HG02588 (cell line): Measurements from ENCODE around the gene SPAG9.
"Not testable (repeated sequence)": the region's sequence is repeated elsewhere in the genome, so short reads cannot be mapped to it uniquely, and the experiment has no call there.

Source experiments
- ATAC-seq: cut with Tn5 transposase; IDR thresholded peaks from one replicate; pipeline ENCODE4 v1.9.1; 2021; ENCODE audit warnings: mild to moderate bottlenecking, moderate library complexity; ENCODE audit not compliant: unreplicated experiment

The SPAG9 gene

DNA sequence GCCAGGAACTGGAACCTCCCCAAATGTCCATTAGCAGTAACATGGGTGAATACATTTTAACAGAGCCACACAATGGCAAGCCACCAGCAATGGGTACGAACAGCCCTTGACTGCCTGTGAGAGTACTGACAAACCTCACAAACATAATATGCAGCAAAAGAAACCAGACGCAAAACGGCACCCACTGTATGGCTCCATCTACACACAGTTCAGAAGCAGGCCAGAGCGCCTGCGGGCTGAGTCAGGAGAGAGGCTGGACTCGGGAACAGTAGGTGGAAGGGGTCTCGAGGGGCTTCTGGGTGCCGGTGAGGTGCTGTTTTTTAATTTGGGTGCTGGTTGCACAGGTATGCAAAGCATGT, 177.1 kb downstream of the SPAG9 start:
- no peak for ATAC-seq

DNA sequence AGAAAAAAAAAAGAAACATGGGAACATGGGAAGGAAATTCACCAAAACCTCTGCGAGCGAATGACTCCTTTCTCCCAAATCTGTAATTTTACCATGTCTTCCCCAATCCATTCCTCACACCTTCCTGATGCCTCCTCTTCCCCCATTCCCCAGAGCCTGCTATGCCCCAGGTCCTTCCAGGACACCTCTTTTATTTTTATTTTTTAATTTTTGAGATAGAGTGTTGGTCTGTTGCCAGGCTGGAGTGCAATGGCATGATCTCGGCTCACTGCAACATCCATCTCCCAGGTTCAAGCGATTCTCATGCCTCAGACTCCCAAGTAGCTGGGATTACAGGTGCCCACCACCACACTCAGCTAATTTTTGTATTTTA, 179.0 kb downstream of the SPAG9 start:
- not testable (repeated sequence) for ATAC-seq

DNA sequence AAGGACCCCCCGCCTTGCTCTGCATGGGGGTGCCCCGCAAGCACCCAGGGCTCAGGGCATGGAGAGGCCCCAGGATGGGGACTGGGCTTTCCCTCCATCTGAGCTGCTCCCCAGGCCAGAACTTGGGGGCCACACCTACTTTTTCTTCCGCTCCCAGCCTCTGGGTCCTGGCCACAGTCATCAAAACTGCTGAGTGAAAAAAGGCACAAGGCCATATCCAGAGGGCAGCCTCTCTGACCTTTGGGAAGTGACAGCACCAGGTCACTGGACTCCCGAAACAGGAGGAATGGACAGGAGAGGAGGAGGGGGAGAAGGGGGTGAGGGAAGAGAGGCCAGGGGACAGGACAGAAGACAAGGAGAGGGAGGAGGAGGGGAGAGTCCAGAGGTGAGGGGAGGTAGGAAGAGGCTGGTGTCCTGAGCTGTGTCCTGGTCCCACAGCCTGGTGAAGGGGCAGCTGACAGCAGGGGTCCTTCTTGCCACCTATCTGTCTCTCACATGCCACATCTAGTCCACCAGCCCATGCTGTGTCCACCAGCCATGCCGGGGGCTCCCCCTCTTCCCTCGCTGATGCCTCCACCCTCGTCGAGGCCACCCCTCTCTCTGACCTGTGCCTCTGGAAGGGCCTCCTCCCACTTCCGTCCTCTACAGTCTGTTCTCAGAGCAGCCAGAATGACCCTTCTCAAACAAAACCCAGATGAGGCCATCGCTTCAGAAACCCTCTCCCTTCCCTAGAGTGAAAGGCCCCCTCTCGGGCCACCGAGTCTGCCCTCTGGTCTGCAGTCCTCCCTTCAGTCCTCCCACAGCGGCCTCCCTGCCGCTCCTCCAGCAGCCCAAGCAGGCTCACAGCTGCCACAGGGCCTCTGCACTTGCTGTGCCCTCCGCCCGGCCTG, 180.6 kb downstream of the SPAG9 start:
- no peak for ATAC-seq

DNA sequence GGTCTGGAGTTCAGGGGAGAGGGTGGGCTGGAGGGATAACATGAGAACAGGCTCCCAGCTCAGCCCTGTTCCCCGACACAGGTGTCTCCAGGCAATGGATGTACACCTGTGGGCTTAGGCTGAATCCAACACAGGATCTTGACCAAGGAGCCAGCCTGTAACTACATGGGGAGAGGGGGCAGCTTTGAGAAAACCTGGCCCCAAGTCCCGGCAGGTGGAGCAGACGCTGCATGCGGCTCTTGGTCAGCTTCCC, 181.2 kb downstream of the SPAG9 start:
- no peak for ATAC-seq

DNA sequence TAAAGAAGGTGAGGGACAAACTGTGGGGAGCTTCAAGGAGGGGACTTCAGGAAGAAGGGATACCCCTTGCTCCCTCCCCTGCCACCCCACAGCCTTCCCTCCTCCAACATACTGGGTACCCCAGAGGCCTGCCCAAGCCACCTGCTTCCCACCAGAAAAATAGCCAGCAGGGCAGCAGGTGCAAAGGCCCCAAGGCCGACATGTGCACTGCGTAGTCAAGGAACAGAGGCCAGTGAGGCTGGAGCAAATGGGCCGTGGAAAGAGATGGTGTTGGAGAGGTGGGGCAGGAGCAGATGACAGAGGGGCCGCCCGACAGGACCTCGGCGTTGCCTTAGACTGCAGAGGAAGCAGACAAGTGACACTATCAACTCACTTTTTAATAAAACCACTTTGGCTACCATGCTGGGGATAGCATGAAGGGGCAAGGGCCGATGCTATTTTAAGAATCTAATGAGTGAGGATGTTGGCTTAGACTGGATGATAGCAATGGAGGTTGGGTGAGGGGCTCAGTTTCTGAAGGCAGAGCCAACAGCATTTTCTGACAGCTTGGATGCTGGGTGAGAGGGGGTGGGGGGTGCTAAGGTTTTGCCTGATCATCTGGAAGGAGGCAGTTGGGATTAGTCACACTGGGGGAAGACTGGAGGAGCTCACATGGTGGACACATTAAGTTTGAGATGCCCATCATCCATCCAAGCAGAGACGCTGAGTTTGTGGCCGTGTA, 181.7 kb downstream of the SPAG9 start:
- ATAC-seq, result no peak

DNA sequence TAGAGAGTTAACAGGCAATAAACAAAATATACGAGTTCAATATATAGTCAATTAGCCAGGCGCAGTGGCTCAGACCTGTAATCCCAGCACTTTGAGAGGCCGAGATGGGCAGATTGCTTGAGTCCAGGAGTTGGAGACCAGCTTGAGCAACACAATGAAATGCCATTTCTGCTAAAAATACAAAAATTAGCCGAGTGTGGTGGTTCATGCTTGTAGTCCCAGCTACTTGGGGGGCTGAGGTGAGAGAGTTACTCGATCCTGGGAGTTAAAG, 184.7 kb downstream of the SPAG9 start:
- ATAC-seq, result no peak

DNA sequence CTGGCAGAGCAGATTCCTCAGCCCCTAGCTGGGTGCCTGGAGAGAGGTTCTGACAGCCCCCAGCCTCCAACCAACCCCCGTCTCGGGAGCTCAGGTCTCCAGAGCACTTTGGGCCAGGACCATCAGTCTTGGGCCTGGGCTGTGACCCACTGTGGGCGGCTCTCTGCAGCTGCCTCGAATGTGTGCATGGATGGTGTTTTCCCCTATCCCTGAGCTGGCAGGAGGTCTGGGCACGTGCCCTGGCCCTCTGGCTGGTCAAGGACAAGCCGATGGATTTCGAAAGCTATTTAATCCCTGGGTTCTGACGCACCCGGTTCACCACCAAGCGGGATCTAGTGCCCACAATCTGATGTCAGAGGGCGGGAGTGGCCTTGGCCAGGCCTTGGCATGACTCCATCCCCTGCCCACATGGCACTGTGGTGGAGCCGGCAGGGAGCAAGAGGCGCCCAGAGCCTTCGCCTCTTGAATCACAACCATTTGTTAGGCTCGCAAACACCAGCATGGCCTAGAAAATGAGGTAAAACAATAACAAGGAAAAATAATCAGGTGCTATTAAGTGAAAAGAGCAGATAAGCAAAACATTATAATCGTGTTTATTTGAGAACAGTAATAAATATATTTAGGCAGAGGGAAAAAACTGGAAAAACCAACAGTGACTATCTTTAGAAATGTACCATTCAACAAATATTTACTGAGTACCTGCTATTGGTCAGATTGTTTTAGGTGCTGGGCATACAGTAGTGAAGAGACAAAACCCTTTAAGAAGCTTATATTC, 185.3 kb downstream of the SPAG9 start:
- ATAC-seq, result no peak

DNA sequence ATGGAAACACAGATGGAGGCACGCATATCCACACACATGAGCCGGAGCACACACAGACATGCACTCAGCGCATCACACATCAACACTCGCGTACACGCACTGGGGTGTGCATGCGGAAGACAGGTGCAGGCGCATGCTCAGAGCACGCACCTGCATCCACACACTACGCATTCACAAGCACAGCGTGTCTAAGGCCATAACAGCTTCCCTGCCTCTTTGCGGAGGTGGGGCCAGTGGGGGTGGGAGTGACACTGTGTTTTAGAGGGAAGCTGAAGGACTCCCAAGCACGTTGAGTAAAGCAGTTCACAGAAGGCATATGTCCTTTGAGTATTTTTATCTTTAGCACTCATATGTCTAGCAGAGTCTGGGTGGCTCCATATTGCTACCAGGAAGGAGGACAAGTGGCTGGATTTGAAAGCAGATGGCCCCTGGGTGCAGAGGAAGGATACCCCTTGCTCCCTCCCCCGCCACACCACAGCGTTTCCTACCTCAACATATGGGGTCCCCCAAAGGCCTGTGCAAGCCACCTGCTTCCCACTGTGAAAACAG, 185.9 kb downstream of the SPAG9 start:
- no peak for ATAC-seq

DNA sequence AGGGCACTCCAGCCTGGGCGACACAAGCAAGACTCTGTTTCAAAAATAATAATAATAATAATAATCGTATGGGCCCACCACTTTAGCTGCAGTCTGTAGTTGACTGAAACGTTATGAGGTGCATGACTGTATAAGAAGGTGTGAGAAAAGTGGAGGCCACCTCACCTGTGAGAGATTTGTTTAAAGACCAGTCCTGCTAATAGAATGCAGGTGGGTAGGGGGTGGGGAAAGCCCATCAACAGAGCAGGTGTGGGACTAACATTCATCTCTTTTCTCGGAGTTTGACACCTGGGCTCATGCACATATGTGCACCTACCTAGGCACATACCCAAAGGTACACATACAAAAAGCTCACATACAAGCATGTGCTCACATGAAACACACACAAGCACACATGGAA, 186.5 kb downstream of the SPAG9 start:
- no peak for ATAC-seq

DNA sequence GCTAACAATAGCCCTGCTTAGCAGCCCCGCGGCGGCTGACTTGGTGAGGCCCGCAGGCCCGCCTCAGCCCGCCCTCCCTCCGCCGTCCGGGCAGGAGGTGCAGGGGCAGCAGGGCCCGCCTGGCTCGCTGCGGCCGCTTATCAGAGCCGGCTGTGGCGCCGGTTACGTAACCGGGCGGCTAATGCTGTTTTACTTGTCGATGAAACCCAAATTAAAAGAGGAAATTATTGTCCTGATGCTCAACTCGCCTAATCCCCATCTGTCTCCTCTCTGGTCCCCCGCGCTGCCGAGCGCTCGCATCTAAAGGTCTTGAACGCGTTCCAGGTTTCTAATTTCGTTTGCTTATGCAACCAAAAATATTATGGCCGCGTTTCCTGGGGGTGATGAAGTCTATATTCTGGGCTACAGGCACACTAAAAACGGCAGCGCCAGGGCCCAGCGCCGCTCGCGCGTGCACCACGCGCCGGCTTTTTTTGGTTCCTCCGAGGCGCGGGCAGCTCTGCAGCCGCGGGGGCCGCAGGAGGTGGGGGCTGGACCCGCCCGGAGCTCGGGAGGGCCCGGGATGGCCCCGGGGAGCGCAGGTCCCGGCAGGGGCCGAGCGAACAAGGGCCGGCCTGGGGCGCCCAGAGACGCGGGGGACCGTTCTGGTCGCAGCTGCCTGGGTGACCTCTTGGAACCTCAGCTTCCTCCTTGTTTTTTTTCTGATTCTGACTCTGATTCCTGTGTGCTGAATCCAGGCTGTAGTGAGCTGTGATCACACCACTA, 189.3 kb downstream of the SPAG9 start:
- no peak for ATAC-seq

DNA sequence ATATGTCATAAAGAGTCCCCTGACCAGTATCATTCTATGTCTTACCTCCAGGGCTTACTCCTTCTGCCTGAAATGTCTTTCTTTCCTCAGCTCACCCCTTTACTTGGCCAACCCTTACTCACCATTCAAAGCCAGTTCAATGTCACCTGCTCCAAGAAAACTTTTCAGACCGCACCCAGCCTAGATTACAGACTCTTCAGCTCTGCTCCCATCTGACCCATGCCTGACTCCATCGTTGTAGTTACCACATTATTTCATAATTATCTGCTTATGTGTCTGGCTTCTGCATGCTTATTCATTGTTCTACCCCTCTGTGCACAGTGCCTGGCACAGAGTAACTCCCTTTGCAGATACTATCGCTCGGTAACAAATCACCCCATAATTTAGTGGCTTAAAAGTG, 192.0 kb downstream of the SPAG9 start:
- no peak for ATAC-seq

DNA sequence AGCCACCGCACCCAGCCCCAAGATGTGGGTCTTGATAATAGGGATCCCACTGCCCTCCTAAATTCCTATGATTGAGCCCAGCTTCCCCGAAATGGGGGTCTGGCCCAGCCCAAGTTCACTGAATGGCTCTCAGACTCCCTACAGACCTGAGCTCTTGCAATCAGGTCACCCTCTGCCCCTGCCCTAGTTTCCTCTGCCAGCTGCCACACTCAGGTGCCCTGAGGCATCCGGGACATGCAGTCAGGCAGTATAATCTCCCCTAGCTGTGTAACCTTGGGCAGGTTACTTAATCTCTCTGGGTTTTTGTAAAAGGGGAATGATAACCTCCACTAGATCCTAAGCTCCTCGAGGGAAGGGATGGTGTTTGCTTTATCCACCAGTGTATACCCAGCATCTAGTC, 193.4 kb downstream of the SPAG9 start:
- ATAC-seq, result no peak

DNA sequence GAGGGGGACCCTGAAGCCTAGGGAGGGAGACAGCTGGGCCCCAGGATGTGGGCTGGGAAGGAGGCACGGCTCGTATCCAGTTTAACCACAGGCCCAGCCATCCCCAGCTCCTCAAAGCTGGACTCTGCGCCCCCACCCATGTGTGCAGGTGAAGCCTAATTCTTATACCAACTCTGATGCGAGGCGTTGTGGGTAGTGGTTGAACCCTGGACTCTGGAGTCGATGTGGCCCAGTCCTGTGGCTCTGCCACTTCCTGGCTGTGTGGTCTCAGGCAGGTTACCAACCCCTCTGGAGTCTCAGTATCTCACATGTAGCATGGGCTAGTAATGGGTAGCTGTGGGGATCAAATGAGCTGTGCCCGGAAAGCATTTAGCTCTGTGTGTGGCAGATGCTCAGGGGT, 194.1 kb downstream of the SPAG9 start:
- ATAC-seq, result no peak

DNA sequence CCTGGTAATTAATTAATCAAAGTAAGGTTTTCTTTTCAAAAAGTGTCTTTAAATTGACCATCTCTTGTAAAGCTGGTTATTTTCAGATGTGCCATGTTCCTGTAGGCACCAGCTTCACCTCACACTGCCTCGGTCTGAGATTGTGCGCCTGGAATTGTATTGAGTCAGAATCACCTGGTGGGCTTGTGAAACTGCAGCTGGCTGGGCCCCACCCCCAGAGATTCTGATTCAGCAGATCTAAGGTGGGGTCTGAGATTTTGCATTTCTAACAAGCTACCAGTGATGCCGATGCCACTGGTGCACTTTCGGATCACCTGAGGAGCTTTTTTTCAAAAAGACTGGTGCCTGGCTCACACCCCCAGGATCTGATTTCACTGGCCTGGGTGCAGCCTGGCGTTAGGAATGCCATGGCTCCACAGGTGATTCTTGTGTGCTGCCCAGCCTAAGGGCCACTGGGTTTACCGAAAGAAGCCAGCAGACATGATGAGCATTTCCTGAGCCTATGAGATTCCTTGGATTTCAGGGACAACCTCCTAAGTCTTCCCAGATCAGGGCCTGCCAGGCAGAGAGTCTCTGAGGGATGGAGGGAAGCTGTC, 195.3 kb downstream of the SPAG9 start:
- no peak for ATAC-seq

DNA sequence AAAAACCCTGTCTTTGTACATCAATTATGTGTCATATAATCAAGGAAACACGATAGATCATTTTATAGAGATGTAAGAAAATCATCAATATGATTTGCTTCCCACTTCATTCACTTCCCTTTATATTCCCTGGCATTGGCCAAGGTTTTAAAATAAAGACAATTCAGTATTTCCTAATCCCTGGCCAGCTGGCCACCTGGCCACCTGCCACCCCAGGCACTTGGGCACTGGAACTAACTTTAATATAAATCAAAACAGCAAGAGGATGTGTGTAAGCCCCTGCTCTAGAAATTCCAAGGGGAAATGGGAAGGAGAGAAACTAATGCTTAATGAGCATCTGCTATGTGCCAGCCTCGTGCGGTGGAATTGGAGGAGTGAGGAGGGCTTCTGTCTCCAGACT, 195.9 kb downstream of the SPAG9 start:
- no peak for ATAC-seq

DNA sequence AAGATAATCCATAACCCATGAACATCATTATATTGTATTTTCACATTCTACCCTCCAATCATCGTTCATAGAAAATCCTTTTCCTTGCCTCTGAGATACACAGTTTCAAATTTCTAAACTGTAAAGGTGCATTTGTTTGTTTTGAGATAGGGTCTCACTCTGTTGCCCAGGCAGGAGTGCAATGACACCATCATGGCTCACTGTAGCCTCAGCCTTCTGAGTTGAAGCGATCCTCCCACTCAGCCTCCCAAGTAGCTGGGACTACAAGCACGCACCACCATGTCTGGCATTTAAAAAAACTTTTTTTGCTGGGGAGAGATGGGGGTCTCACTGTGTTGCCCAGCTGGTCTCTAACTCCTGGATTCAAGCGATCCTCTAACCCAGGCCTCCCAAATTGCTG, 196.4 kb downstream of the SPAG9 start:
- no peak for ATAC-seq

DNA sequence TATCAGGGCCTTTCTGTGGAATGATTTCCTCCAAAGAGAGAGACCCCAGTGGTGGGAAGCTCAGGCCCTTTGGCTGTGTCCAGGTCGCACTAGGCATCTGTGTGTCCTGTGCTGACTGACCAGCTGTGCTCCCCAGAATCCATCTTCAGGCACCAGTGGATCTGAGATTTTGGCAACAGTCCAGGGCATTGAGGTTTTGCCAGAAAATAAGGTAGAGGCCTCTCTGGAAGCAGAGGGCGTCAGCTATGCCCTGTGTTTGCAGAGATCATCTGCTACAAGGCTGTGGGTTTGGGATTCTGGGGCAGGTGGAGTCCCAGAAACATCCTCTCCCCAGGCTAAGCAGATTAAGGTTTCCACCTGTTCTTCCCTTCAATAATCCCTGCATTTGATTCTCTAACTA, 197.1 kb downstream of the SPAG9 start:
- no peak for ATAC-seq

DNA sequence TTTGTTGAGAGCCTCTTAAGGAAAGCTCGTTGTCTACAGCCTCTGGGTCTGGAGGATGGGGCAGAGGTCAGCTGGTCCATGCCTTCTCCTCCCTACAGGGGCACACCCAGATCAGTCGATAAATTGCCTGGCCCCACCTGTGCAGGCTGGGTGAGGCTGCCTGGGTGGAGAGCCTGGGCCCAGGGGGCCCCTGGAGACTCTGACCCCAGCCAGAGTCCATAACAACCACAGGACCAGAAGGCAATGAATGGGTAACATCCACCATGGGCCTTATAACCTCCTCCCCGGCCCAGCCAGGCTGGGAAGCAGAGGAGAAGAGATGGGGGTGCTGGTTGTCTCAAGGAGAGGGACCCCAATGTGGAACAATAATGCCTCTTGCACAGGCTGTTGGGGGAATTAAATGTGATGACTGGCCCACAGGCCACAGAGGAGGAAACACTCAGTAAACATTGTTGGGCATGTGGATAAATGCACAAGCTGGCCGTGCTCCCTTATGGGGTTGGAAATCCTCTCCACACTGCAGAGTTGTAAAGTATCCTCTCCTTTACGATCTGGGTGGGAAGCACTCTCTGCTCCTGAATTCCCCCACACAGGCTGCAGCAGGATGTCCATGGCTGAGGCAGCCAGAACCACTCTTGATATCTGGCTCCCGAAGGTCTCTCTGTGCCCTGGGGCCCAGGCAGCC, 197.8 kb downstream of the SPAG9 start:
- no peak for ATAC-seq

DNA sequence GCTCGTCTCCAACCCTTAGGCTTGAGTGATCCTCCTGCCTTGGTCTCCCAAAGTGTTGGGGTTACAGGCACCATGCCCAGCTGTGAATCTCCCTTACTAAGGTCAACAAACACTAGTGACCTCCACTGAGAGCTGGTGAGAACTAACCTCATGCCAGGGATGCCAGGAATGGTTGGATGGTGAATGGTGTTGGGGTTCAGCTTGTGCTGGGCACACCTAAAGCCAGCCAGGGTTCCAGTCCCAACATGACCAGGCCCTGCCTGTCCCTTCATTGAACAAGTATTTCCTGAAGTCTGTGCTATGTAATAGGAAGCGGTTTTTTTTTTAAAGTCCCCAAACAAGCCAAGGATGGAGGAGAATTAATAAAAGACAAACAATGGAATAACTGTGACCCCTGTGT, 198.6 kb downstream of the SPAG9 start:
- no peak for ATAC-seq

DNA sequence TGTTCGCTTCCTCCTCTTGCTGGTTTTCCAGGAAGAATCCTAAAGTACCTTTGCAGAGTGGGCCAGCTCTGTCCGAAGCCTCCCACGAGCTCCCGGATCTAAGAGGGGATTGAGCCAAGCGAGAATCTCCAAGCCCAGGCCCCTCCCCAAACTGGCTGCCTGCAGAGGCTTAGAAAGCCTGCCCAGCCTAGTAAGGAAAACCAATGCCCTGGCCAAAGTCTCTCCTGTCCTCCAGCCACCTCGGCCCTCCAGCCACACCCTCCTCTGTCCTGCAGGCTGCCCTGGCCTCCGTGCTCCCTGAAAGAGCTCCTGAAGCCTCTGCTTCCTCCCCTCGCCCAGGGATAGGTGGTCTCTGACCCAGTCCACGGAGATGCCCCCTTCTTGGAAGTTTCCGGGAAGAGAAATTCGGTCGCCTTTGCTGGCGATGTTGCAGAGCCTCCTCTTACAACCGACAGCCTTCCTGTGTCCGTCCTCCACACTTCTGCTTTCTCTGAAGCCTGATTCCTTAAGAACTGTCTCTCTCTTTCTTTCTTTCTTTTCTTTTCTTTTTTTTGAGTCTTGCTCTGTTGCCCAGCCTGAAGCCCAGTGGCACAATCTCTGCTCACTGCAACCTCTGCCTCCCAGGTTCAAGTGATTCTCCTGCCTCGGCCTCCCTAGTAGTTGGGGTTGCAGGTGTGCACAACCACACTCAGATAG, 199.6 kb downstream of the SPAG9 start:
- no peak for ATAC-seq
